Keratinocyte (primary cell): ENCODE data around the gene TRPM2. TPM values are rescaled to one million over a fixed set of nuclear protein-coding genes. Genes with fewer than 3 reads are reported as not detected.
"Not testable (repeated sequence)": the region's sequence is repeated elsewhere in the genome, so short reads cannot be mapped to it uniquely, and the experiment has no call there.

Experiments used
- DNase-seq: peaks from one replicate; pipeline ENCODE4 v3.0.0-alpha.2; 2011; ENCODE audit warnings: low read depth, missing footprints, low spot score
- FAIRE-seq: peaks from 2 replicates; lab custom pipeline; 2011; peaks lifted over from hg19 to GRCh38; lab: Jason Lieb, UNC
- H2AFZ ChIP-seq: 2 replicates; pipeline ENCODE4 v1.6.0; 2012; ENCODE audit warnings: low read length, control low read depth, inconsistent platforms; ENCODE audit not compliant: control insufficient read depth
- H3K27ac ChIP-seq: 2 replicates; pipeline ENCODE4 v1.5.1; 2011; ENCODE audit warnings: low read length; ENCODE audit not compliant: control insufficient read depth, insufficient read depth
- H3K27me3 ChIP-seq: 3 replicates; pipeline ENCODE4 v1.6.0; 2011; ENCODE audit warnings: low read length; ENCODE audit not compliant: control insufficient read depth, insufficient read depth; ENCODE audit errors: extremely low read depth
- H3K36me3 ChIP-seq, 2 experiments: 2 replicates in 1 of 2; 3 replicates in 1 of 2; pipeline ENCODE4 v1.5.1; 2011; ENCODE audit warnings: low read length in 2 of 2, mild to moderate bottlenecking in 1 of 2; ENCODE audit not compliant: control insufficient read depth in 2 of 2, insufficient read depth in 2 of 2; ENCODE audit errors: extremely low read depth in 1 of 2
- H3K4me1 ChIP-seq: 3 replicates; pipeline ENCODE4 v1.5.1; 2011; ENCODE audit warnings: low read length; ENCODE audit not compliant: control insufficient read depth, insufficient read depth; ENCODE audit errors: extremely low read depth
- H3K4me2 ChIP-seq: 3 replicates; pipeline ENCODE4 v1.6.0; 2011; ENCODE audit warnings: low read depth, low read length; ENCODE audit not compliant: control insufficient read depth, insufficient read depth; ENCODE audit errors: extremely low read depth
- H3K4me3 ChIP-seq, 3 experiments: fragments of 200-600 bp in 1 of 3; sonication (generic) in 1 of 3; 2 replicates in 2 of 3; 3 replicates in 1 of 3; pipeline ENCODE4 v1.5.1; 2011 to 2016; ENCODE audit warnings: low read length in 3 of 3, mild to moderate bottlenecking in 3 of 3, control low read depth in 2 of 3, inconsistent platforms in 1 of 3, low read depth in 1 of 3, mixed read lengths in 1 of 3, mixed run types in 1 of 3, moderate library complexity in 1 of 3; ENCODE audit not compliant: control insufficient read depth in 2 of 3, insufficient read depth in 2 of 3; ENCODE audit errors: extremely low read depth in 1 of 3
- H3K79me2 ChIP-seq: 2 replicates; pipeline ENCODE4 v1.6.0; 2012; ENCODE audit warnings: low read length; ENCODE audit not compliant: control insufficient read depth, insufficient read depth
- H3K9ac ChIP-seq: 3 replicates; pipeline ENCODE4 v1.6.0; 2011; ENCODE audit warnings: low read length; ENCODE audit not compliant: control insufficient read depth, insufficient read depth; ENCODE audit errors: extremely low read depth
- H3K9me1 ChIP-seq: 3 replicates; pipeline ENCODE4 v1.6.0; 2011; ENCODE audit warnings: low read length; ENCODE audit not compliant: control insufficient read depth, insufficient read depth; ENCODE audit errors: extremely low read depth
- H3K9me3 ChIP-seq: 2 replicates; pipeline ENCODE4 v1.5.1; 2012; ENCODE audit warnings: low read depth, low read length; ENCODE audit not compliant: control insufficient read depth
- H4K20me1 ChIP-seq: 3 replicates; pipeline ENCODE4 v1.6.0; 2011; ENCODE audit warnings: low read length; ENCODE audit not compliant: control insufficient read depth, insufficient read depth; ENCODE audit errors: extremely low read depth
- CTCF ChIP-seq, 3 experiments: IDR thresholded peaks in 1 of 3; conservative IDR thresholded peaks in 1 of 3; optimal IDR thresholded peaks in 1 of 3; 2 replicates in 2 of 3; 3 replicates in 1 of 3; pipeline versions ENCODE3 to v1.5.1; 2011; ENCODE audit warnings: low read length in 3 of 3, mild to moderate bottlenecking in 3 of 3, moderate library complexity in 2 of 3, control low read depth in 1 of 3, inconsistent platforms in 1 of 3; ENCODE audit not compliant: insufficient read depth in 2 of 3; ENCODE audit errors: extremely low read depth in 1 of 3
- EZH2 ChIP-seq: IDR thresholded peaks from one replicate; pipeline ENCODE4 v1.6.1; 2012; ENCODE audit warnings: inconsistent platforms, mild to moderate bottlenecking, low read length, moderate library complexity
- dilution Hi-C: fragments of 300-500 bp; cut with MboI; formaldehyde crosslinking; loops from one replicate; pipeline ENCODE4 v1.7.0; 2020; ENCODE audit warnings: low sequenced_read_pairs; ENCODE audit not compliant: extremely low pct_ligation_motif_present
- polyA plus RNA-seq, 5 experiments: library from polyadenylated mRNA; depleted of rRNA in 3 of 5; stranded (reverse) in 3 of 5; stranded (forward) in 1 of 5; unstranded in 1 of 5; fragments of >200 nt; gene quantifications; 1 replicate in 1 of 5; 2 replicates in 3 of 5; 3 replicates in 1 of 5; pipeline versions ENCODE4 v1.2.1 to v1.2.3, GENCODE V29; 2011 to 2012; ENCODE audit warnings: missing spikeins in 2 of 5, low read depth in 1 of 5, low replicate concordance in 1 of 5

TRPM2 gene
- polyA plus RNA-seq, 1 donor (not counting 4 experiments of a cell fraction or from before 2014, with no cell fraction given): 0.31 TPM

- no peaks in the 10 kb centered on the region for H3K36me3 ChIP-seq
- no peaks in the 10 kb centered on the region for H3K27me3 ChIP-seq
- no peak overlapping the region for H3K9ac ChIP-seq
- H3K4me2 ChIP-seq: peak overlapping the region; percentile 72
- TF ChIP-seq CTCF (optimal IDR thresholded peaks at IDR 0.05 in 1 of 3, IDR thresholded peaks at IDR 0.05 in 1 of 3, conservative IDR thresholded peaks at IDR 0.05 in 1 of 3; ENCODE audit: extremely low read depth in 1 of 3, insufficient read depth in 2 of 3, low read length in 3 of 3) (peak; percentile 43 to 56 (median 48)), EZH2 (no peak)
- H3K4me1 ChIP-seq: peaks cover 10% of the 10 kb centered on the region
- dilution Hi-C loops: no loop called here
- H4K20me1 ChIP-seq: no peaks in the 10 kb centered on the region
- H3K9me1 ChIP-seq: no peaks in the 10 kb centered on the region
- FAIRE-seq (no peak), DNase-seq (peak; percentile 17)
- no peak overlapping the region for H3K27ac ChIP-seq
- no peaks in the 10 kb centered on the region for H3K9me3 ChIP-seq
- peak overlapping the region; percentile 53 for H2AFZ ChIP-seq
- peak overlapping the region; percentile 35 to 37 (median 37) for H3K4me3 ChIP-seq
- H3K79me2 ChIP-seq: no peaks in the 10 kb centered on the region
These were observed 15.2 kb upstream of the TRPM2 start for GRCh38 chr21:44337941-44338895.

GRCh38 chr21:44338971-44339910, 14.2 kb upstream of the TRPM2 start, which contains the start of gene CFAP410:
CFAP410 (minus strand) TSS chr21:44339390; CDS start chr21:44339194, 196 bp downstream.
- Histone ChIP-seq H3K36me3 (no peaks in the 10 kb centered on the region), H3K79me2 (no peaks in the 10 kb centered on the region), H3K4me2 (peak within 1 kb of the TSS; percentile 99), H3K27me3 (no peaks in the 10 kb centered on the region), H2AFZ (peak within 1 kb of the TSS; percentile 95), H3K4me1 (peaks cover 10% of the 10 kb centered on the region), H4K20me1 (no peaks in the 10 kb centered on the region), H3K27ac (peak within 1 kb of the TSS; percentile 93), H3K4me3 (peak within 1 kb of the TSS; percentile 86 to 90 (median 89)), H3K9me3 (no peaks in the 10 kb centered on the region), H3K9me1 (no peaks in the 10 kb centered on the region), H3K9ac (peak within 1 kb of the TSS; percentile 98)
- TF ChIP-seq CTCF (optimal IDR thresholded peaks at IDR 0.05 in 1 of 3, IDR thresholded peaks at IDR 0.05 in 1 of 3, conservative IDR thresholded peaks at IDR 0.05 in 1 of 3; ENCODE audit: extremely low read depth in 1 of 3, insufficient read depth in 2 of 3, low read length in 3 of 3) (no peak), EZH2 (no peak)
- dilution Hi-C loops: no loop called here
- FAIRE-seq (no peak), DNase-seq (peak; percentile 69)

- H2AFZ ChIP-seq, H3K9me3 ChIP-seq, H4K20me1 ChIP-seq, DNase-seq, H3K79me2 ChIP-seq, H3K4me3 ChIP-seq, H3K36me3 ChIP-seq, FAIRE-seq, H3K9me1 ChIP-seq, dilution Hi-C loops, H3K9ac ChIP-seq, H3K27ac ChIP-seq, H3K27me3 ChIP-seq, H3K4me2 ChIP-seq: not testable (repeated sequence)
- H3K4me1 ChIP-seq: peaks cover 10% of the 10 kb centered on the region
These were observed 11.5 kb upstream of the TRPM2 start for GRCh38 chr21:44341726-44342458.
